Measurements from ENCODE around the gene TCERG1. TPM values are rescaled to one million over a fixed set of nuclear protein-coding genes. Genes with fewer than 3 reads are reported as not detected.

TCERG1 gene
- total RNA-seq, 1 experiment from 2014 or later: 129 TPM

- no peaks in the 10 kb centered on the region for H3K4me1 ChIP-seq
- H3K4me3 ChIP-seq: no peak overlapping the region
- no peak overlapping the region for H3K27ac ChIP-seq
- H3K36me3 ChIP-seq: peaks cover 73% of the 10 kb centered on the region
- H3K27me3 ChIP-seq: no peaks in the 10 kb centered on the region
- H3K9me3 ChIP-seq (replicated peaks): no peaks in the 10 kb centered on the region; the same call in 1 of the 2 replicates
- no peak for DNase-seq
Observed at GRCh38 chr5:146475906-146476305, 28.8 kb downstream of the TCERG1 start.

- H3K4me3 ChIP-seq: no peak overlapping the region
- no peak for DNase-seq
- peaks cover 95% of the 10 kb centered on the region for H3K36me3 ChIP-seq
- H3K4me1 ChIP-seq: no peaks in the 10 kb centered on the region
- H3K27me3 ChIP-seq: no peaks in the 10 kb centered on the region
- no peaks in the 10 kb centered on the region; the same call in 1 of the 2 replicates for H3K9me3 ChIP-seq (replicated peaks)
- no peak overlapping the region for H3K27ac ChIP-seq
Observed at GRCh38 chr5:146482775-146483174, 35.6 kb downstream of the TCERG1 start.

- Histone ChIP-seq H3K9me3 (replicated peaks) (no peaks in the 10 kb centered on the region; the same call in 1 of the 2 replicates), H3K4me1 (no peaks in the 10 kb centered on the region), H3K36me3 (peaks cover 94% of the 10 kb centered on the region), H3K4me3 (no peak overlapping the region), H3K27me3 (no peaks in the 10 kb centered on the region), H3K27ac (no peak overlapping the region)
- no peak for DNase-seq
Observed at GRCh38 chr5:146484714-146485391, 37.7 kb downstream of the TCERG1 start.

GRCh38 chr5:146490089-146490843, 43.1 kb downstream of the TCERG1 start:
- Histone ChIP-seq H3K27ac (no peak overlapping the region), H3K4me1 (no peaks in the 10 kb centered on the region), H3K9me3 (replicated peaks) (no peaks in the 10 kb centered on the region), H3K27me3 (no peaks in the 10 kb centered on the region), H3K4me3 (no peak overlapping the region), H3K36me3 (peaks cover 75% of the 10 kb centered on the region)
- no peak for DNase-seq

GRCh38 chr5:146494656-146495055, 47.5 kb downstream of the TCERG1 start:
- DNase-seq: no peak
- no peaks in the 10 kb centered on the region for H3K27me3 ChIP-seq
- no peaks in the 10 kb centered on the region for H3K4me1 ChIP-seq
- no peak overlapping the region for H3K27ac ChIP-seq
- no peaks in the 10 kb centered on the region for H3K9me3 ChIP-seq (replicated peaks)
- peaks cover 66% of the 10 kb centered on the region for H3K36me3 ChIP-seq
- no peak overlapping the region for H3K4me3 ChIP-seq

- DNase-seq: no peak
Observed at GRCh38 chr5:146499680-146500079, 52.5 kb downstream of the TCERG1 start.

GRCh38 chr5:146507428-146507827, 60.3 kb downstream of the TCERG1 start:
- H3K4me3 ChIP-seq: no peak overlapping the region
- peaks cover 80% of the 10 kb centered on the region for H3K36me3 ChIP-seq
- DNase-seq: no peak
- H3K9me3 ChIP-seq (replicated peaks): no peaks in the 10 kb centered on the region
- no peaks in the 10 kb centered on the region for H3K27me3 ChIP-seq
- H3K27ac ChIP-seq: no peak overlapping the region
- no peaks in the 10 kb centered on the region for H3K4me1 ChIP-seq

More at GRCh38 chr5:146499680-146500079, 52.5 kb downstream of the TCERG1 start:
- Histone ChIP-seq H3K27ac (no peak overlapping the region), H3K4me1 (no peaks in the 10 kb centered on the region), H3K4me3 (no peak overlapping the region), H3K36me3 (peaks cover 64% of the 10 kb centered on the region), H3K9me3 (replicated peaks) (no peaks in the 10 kb centered on the region), H3K27me3 (no peaks in the 10 kb centered on the region)

GRCh38 chr5:146510559-146511125, 63.5 kb downstream of the TCERG1 start:
- no peak for DNase-seq
- H3K9me3 ChIP-seq (replicated peaks): no peaks in the 10 kb centered on the region
- no peak overlapping the region for H3K4me3 ChIP-seq
- H3K27me3 ChIP-seq: no peaks in the 10 kb centered on the region
- no peaks in the 10 kb centered on the region for H3K4me1 ChIP-seq
- no peak overlapping the region for H3K27ac ChIP-seq
- H3K36me3 ChIP-seq: peaks cover 72% of the 10 kb centered on the region

- H3K4me3 ChIP-seq: no peak overlapping the region
- no peaks in the 10 kb centered on the region for H3K4me1 ChIP-seq
- peaks cover 48% of the 10 kb centered on the region for H3K36me3 ChIP-seq
- no peaks in the 10 kb centered on the region for H3K9me3 ChIP-seq (replicated peaks)
- H3K27ac ChIP-seq: no peak overlapping the region
- no peak for DNase-seq
- no peaks in the 10 kb centered on the region for H3K27me3 ChIP-seq
Observed at GRCh38 chr5:146513462-146513861, 66.3 kb downstream of the TCERG1 start.

- DNase-seq: no peak
- no peak overlapping the region for H3K27ac ChIP-seq
- no peak overlapping the region for H3K4me3 ChIP-seq
- peaks cover 39% of the 10 kb centered on the region for H3K36me3 ChIP-seq
- no peaks in the 10 kb centered on the region for H3K27me3 ChIP-seq
- H3K9me3 ChIP-seq (replicated peaks): no peaks in the 10 kb centered on the region
- peaks cover 3% of the 10 kb centered on the region; the same call in 1 of the 2 replicates for H3K4me1 ChIP-seq
Observed at GRCh38 chr5:146514575-146514974, 67.4 kb downstream of the TCERG1 start.

- H3K27ac ChIP-seq: no peak overlapping the region
- peaks cover 28% of the 10 kb centered on the region for H3K36me3 ChIP-seq
- no peaks in the 10 kb centered on the region for H3K27me3 ChIP-seq
- H3K4me1 ChIP-seq: peaks cover 10% of the 10 kb centered on the region
- H3K9me3 ChIP-seq (replicated peaks): no peaks in the 10 kb centered on the region
- no peak for DNase-seq
- H3K4me3 ChIP-seq: no peak overlapping the region
Observed at GRCh38 chr5:146515473-146516150, 68.5 kb downstream of the TCERG1 start.

GRCh38 chr5:146516151-146516475, 69.0 kb downstream of the TCERG1 start, which contains the start of gene GPR151:
Gene GPR151, minus strand, starts transcription at chr5:146516190. Its CDS starts 77 bp downstream, at chr5:146516113.
- Histone ChIP-seq H3K9me3 (replicated peaks) (no peaks in the 10 kb centered on the region), H3K4me1 (peaks cover 10% of the 10 kb centered on the region), H3K27me3 (no peaks in the 10 kb centered on the region), H3K4me3 (no peak within 1 kb of the TSS), H3K36me3 (peaks cover 23% of the 10 kb centered on the region), H3K27ac (no peak within 1 kb of the TSS)
- peak in 1 of 2 experiments; percentile 46 for DNase-seq

GRCh38 chr5:146519554-146519953, 72.4 kb downstream of the TCERG1 start:
- no peak for DNase-seq
- H3K9me3 ChIP-seq (replicated peaks): no peaks in the 10 kb centered on the region
- H3K4me3 ChIP-seq: no peak overlapping the region

GRCh38 chr5:146520731-146521130, 73.6 kb downstream of the TCERG1 start:
- Histone ChIP-seq H3K4me1 (peaks cover 10% of the 10 kb centered on the region), H3K4me3 (no peak overlapping the region), H3K36me3 (no peaks in the 10 kb centered on the region), H3K27ac (no peak overlapping the region), H3K9me3 (replicated peaks) (no peaks in the 10 kb centered on the region), H3K27me3 (peaks cover 5% of the 10 kb centered on the region; the same call in 1 of the 2 replicates)
- DNase-seq: no peak

More at GRCh38 chr5:146519554-146519953, 72.4 kb downstream of the TCERG1 start:
- H3K27ac ChIP-seq: no peak overlapping the region
- peaks cover 10% of the 10 kb centered on the region for H3K4me1 ChIP-seq
- H3K36me3 ChIP-seq: no peaks in the 10 kb centered on the region
- H3K27me3 ChIP-seq: peaks cover 5% of the 10 kb centered on the region; the same call in 1 of the 2 replicates

Measured in SJCRH30 (cell line).